Activated CD8-positive, alpha-beta memory T cell treated with anti-CD3 and anti-CD28 coated beads for 48 hours (primary cell): ENCODE data around the gene LBP.
"Not testable (repeated sequence)": the region's sequence is repeated elsewhere in the genome, so short reads cannot be mapped to it uniquely, and the experiment has no call there.

Experiments used
- DNase-seq, 3 experiments: peaks; one replicate each; pipeline ENCODE4 v3.0.0-alpha.2; 2020; ENCODE audit warnings: low read depth in 2 of 3, low spot score in 2 of 3

LBP gene

DNA sequence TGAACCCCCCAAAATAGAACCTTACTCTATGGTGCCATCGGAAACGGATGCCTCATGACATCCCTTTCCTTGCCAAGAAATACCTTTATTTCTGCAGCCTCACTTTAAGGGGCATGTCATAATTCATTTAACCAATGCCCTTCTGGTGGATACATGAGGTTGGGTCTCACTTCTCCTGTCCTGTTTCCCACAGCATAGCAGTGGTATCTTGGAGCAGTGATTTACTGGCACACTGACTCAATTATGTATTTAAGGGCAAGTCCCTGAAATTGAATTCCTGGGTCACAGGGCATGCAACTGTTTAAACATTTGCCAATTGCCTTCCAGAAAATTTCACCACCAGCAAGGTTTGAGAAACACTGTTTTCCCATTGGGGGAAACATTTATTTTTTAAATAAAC is 639 bp upstream of the LBP start:
- no peak for DNase-seq

DNA sequence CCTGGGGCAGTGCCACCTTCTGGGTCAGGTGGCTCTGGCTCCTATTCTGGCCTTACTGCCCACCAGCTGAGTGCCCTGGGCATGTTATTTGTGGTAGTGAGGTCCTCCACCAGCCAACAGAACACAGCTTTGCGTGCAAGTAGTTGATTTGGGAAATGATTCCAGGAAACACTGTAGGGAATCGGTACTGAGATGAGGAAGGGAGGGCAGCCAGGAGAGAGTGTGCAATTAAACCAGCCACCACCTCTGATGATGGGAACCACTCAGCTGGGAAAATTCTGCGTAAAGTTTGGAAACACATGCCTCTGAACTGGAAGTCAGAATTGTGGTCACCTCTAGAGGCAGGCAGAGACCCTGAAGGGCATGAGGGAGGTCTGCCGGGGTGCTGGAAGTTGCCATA is 459 bp downstream of the LBP start:
- no peak for DNase-seq

DNA sequence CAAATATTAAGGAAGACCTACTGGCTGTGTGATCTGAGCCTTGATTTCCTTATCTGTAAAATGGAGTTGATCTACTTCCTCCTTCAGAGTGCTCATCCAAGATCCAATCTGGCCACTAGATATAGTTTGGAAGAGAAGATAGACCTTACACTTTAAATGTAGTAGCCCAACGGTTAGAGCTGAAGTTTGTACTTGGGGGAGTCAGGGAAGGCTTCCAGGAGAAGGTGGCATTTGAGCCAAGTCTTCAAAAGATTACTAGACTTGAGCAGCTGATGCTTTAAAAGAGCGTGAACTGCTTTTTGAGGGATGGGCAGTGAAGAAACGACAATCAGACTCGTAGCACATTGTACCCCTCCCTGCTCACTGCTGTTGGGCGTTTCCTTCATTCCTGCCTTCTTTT is 3.6 kb downstream of the LBP start:
- no peak for DNase-seq

DNA sequence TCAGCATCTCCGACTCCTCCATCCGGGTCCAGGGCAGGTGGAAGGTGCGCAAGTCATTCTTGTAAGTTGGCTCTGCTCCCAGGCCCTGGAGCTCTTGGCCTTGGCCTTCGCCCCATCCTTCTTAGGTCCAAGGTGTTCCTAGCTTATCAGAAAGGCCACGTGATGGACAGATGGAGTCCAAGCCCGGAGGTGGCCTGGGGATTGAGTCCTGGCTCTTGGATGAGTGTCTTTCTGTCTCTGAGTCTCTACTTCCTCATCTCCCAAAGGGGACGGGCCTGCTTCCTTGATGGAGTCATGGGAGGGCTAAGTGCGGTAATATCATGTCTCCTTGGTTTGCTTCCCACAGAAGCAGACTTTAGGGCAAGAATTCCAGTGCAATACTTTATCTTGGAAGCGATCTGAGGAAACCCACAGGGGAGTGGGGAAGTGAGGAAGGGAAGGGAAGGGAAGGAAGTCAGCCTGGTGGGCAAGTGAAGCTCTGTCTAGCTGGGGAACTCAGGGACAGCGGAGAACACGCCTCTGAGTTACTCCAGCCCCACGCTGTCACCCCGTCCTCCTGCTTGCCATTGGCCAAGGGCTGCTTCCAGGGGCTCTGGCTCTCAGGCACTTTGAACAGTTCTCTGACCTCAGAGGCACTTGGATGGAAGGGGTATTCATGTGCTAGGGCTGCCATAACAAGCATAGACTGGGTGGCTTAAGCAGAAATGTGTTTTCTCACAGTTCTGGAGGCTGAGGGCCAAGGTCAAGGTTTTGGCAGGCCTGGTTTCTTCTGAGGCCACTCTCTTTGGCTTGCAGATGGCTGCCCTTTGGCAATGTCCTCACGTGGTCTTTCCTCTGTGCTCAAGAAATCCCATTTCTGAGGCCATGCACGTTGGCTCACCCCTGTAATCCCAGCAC is 4.8 kb downstream of the LBP start:
- DNase-seq, result no peak

DNA sequence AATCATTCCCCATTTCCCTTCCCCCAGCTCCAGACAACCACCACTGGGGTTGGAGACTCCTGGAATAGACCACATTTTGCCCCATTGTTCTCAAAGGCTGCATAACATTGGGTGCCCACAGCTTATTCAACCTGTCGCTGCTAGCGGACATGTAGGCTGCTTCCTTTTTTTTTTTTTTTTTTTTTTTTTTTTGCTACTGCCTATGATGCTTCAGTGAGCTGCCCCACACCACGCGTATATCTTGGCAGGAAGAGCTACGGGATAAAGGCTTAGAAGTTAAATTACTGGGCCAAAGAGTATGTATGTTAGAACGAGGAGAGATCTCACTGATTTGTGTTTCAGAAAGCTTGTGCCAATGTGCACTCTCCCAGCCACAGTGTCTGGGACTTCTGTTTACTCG is 7.0 kb downstream of the LBP start:
- DNase-seq, result no peak

DNA sequence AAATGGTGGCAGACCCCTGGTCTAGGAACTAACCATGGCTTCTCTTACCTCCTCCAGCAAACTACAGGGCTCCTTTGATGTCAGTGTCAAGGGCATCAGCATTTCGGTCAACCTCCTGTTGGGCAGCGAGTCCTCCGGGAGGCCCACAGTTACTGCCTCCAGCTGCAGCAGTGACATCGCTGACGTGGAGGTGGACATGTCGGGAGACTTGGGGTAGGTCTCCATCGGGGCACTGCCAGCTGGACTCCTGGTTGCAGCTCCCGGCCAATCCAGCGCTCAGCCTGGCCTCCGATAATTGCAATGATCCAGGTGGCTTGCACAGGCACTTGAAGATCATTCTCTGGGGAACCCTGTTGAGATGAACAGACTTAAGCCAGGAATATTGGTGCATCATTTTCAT is 7.9 kb downstream of the LBP start:
- DNase-seq, result no peak

DNA sequence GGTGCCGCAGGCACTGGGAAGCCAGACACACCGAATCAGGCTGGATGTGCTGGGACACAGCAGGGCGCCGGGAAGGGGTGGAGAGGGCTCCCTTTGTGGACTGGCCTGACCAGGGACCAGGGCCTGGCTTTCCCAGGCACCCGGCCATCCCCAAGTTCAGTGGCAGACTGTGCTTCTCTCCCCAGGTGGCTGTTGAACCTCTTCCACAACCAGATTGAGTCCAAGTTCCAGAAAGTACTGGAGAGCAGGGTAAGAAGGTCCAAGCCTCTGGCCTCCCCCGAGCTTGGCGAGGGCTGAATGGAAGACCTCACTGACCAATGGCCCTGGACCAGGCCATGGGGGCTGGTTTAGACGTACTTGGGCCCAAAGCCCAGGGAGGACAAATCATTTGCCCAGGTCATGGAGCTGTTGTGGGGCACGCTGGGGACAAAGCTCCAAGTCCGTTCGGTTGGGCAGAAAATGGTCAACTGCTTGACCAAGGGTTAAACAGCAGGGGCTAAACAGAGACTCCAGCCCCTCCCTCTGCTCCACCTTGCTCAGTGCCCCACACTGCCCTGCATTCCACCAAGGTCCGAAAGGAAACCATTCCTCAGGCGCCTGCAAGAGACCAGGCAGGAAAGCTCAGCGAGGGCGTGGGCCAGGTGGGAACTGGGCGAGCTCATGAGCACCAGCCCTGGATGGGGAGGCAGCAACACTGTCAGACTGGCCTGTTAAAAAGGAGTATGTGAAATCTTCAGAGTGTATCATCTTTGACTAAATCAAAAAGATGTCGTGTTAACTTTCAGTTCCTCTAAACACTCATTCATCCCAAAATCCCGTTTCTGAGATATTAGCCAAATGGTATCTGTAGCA is 9.1 kb downstream of the LBP start:
- DNase-seq, result no peak

DNA sequence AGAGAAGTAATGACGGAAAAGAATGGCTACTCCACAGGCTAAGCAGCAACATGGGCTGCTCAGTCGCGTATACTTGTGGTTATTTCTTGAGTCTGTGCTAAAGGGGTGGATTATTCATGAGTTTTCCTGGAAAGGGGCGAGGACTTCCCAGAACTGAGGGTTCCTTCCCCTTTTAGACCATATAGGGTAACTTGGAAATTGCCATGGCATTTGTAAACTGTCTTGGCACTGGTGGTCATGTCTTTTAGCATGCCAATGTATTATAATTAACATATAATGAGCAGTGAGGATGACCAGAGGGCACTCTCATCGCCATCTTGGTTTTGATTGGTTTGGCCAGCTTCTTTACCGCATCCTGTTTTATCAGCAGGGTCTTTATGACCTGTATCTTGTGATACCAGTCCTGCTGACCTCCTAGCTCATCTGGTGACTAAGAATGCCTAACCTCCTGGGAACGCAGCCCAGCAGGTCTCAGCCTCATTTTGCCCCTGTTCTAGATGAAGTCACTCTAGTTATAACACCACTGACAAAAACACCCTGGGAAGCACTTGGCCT is 11.4 kb downstream of the LBP start:
- DNase-seq, result no peak

DNA sequence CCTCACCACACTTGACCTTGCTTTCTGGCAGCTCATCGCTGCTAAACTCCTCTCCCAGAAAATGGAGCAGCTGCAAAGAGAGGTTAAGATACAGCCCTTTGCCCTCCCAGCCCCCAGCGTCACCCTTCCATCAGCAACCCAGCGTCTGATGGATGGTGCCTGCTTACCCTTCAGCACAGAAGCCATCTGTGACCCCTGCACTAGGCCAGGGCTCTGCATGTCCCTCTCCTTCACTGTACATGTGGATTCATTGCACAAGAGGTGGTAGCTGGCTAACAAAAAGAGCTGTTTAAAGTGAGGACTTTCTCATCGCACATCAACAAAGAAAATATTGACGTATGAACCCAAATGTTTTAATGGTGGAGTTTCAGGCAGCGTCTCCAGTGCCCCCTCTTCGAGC is 12.3 kb downstream of the LBP start:
- no peak for DNase-seq

DNA sequence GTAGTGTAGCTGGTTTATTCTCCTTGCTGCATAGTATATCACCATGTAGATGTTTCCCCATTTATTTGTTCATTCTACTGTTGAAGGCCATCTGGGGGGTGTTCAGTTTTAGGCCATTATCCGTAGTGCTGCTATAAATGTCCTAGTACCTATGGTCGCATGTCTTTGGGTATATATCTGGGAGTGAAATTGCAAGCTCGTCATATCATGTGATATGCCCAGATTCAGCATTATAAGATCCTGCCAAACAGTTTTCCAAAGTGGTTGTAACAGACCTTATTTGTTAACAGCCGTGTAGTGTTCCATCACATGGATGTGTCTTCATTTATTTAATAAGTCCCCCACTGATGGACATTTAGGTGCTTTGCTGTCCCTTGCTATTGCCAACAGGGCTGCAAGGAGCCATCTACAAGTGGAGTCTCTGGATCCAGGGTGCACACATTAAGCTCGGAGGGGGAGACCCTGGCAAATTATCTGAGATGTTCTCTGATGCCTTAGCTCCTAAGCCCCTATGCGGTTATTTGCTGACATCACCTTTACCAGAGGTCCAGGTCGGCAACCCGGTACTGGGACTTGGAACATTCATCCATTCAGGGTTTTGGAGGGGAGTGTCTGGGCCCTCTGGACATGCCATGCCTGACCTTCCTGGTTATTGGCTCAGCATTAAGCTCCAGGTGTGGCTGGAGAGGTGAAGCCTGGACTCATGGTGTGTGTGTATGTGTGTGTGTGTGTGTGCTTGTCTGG is 16.9 kb downstream of the LBP start:
- DNase-seq, result no peak

DNA sequence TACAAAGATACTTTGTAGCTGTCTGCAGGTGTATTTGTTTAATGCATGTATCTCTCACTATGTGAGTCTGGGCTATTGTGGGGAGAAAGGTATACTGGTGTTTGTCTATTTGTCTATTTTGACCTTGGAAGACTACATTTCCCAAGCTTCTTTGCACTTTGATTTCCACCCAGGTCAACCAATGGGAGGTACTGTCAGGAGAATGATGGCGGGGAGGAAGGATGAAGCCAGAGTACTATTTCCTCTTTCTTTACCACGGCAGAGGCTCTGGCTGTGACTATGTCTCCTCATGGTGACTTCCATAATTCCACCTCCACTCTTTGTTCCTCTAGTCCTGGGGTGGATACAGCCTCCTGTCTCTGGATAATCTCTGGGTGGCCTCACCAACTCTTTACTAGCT is 23.1 kb downstream of the LBP start:
- no peak for DNase-seq

DNA sequence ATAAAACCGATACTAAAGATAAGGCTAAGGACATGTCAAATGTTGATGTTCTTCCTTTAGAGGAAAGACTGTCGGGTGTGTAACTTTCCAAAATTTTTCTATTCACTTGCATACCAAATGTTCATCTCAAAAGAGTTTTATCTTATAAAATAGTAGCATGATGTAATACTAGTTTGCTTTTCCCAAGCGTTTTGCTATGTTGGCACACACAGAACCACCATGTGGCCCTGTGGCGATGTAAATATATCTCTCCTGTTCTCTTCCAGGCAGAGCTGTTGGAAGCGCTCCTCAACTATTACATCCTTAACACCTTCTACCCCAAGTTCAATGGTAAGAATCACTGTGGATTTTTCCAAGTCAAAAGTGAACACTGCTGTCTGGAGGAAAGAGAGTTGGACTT is 26.5 kb downstream of the LBP start:
- no peak for DNase-seq

DNA sequence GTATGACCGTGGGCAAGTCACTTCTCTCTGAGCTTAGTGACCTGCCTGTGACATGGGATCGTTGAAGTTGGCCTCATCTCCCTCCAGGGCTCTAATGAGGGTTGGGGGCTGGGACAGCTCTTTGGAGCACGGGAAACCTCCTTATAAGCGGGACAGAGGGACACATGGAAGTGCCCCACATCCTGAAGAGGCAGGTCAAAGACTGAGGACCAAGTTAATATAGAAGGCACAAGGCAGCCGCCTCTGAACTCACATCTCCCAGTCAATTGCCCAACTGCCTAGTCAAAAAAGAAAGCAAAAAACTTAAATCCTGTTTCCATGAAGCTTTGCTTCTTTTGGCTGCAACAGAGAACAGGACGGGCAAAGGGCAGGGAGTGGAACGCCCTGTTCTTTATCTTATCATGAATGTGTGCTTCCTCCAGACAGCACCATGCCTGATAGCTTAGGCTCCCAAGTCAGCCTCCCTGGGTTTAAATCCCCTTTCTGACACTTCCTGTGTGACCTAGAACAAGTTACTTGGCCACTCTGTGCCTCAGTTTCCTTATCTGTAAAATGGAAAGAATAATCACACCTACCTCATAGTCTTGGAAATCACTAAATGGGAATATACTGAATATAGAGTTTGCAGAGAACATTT is 27.1 kb downstream of the LBP start:
- no peak for DNase-seq

DNA sequence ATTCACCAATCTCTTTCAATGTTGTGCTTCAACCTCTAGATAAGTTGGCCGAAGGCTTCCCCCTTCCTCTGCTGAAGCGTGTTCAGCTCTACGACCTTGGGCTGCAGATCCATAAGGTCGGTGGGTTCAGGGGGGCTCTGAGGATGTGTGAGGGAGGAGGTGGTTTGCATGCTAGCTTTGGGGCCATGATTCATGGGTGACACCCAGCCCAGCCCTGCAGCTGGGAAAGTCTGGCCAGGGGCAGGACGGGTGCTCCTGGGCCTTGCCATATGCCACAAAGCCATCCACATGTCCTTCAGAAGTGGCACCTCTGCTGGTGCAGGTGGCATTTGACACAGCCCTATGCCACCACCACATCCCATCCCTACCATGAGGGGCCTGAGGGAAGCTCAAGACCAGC is 27.6 kb downstream of the LBP start:
- no peak for DNase-seq

DNA sequence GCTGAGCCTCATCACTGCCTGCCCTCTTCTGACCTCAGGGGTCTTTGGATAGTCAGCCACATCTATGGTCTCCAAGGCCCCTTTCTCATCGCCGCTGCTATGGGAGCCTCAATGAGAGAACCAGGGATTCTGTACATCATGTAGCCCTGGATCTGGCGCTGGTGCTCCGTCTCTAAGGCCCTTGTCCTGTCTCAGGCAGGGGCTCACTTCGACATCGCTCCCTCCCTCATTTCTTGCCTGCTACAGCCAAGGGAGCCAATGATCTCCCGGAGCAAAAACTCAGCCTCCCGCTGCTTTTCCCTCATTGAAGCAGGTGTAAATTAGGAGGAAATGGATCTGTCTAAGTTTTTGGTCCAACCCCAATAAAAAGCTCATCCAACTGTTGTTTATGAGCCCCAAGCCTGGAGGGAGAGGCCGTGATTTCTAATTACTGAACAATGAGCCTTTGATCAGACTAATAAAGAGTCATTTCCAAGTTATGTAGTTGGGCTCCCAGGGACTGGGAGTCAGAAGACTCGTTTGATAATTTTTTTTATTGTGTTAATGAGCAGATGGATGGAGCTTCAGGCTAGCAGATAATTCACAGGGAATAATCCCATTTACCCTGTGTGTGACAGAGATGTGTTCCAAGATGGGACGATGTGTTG is 30.9 kb downstream of the LBP start:
- no peak for DNase-seq

DNA sequence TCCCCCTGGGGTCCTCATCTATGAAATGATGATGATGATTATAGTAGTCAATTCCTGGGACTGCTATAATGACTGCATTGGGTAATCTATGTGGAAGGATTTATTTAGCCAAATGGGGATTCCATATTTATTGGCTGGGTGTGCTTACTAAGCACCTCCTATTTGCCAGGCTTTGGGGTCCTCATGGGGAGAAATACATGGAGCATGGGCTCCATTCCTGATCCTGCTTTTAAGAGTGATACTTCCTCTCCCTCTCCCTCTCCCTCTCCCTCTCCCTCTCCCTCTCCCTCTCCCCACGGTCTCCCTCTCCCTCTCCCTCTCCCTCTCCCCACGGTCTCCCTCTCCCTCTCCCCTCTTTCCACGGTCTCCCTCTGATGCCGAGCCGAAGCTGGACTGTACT is 31.6 kb downstream of the LBP start:
- DNase-seq, result not testable (repeated sequence)

DNA sequence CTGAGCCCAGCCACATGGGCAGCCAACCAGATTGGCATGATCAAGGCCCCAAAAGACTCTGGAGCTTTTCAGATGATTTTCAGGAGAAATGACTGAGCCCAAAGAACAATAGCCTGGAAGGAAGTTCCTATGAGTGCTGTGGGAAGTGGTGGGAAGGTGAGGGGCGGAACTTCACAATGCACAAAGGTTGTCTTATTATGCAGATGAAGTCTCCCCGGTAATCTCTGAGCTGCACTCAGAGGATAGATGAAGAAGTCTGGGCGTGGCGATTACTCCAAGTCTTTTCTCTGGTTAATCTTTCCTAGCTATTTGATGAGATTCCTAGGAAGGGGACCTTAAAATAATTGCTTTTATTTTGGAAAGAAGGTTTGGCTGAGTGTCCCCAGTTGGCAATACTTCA is 36.9 kb downstream of the LBP start:
- no peak for DNase-seq

DNA sequence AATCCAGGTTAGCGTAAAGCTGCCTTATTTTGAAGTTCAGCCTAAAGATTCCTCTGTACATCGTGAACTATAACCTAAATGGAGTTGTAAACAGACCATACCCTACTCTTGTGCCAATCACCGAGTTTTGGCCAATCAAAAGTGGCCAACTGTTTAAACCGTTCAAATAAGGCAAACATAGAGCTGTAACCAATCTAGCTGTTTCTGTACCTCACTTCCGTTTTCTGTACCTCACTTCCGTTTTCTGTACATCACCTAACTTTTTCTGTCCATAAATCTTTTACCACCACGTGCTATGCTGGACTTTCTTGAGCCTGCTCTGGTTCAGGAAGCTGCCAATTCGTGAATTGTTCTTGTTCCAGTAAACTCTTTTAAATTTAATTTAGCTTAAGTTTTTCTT is 39.7 kb downstream of the LBP start:
- no peak for DNase-seq

DNA sequence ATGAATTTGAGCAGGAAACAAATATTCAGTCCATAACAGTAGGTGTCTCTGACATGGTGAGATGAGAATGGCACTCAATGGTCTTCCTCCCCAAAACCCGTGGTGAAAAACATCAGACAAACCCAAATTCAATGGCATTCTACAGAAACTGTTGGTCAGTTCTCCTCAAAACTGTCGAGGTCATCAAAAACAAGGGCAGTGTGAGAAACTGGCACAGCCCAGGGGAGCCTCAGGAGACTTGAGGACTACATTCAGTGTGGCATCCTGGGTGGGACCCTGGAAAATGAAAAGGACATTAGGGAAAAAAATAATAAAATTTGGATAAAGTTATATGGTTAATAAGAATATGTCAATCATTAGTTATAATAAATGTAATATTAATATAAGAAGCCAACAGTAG is 40.6 kb downstream of the LBP start:
- no peak for DNase-seq

DNA sequence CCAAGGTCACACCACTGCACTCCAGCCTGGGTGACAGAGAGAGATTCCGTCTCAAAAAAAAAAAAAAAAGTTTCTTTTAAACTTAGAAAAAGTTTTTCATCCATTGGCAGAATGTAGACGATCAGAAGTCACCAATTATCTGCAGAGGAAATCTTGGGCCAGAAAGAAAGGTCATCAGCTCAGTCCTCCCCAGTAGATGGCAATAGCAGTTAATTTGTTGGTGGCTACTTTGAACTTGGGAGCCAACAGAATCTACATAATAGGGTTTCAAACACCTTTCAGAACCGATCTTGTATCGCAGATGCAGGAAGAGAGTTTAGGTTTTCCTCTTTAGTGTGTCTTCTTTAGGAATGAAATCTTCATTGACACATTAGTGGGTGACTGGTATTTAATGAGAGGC is 41.7 kb downstream of the LBP start:
- DNase-seq, result no peak
